BLaER1 treated with 17β-estradiol and CSF1 and Interleukin-3, amounts not matched to agents 10 nM and 100 nM (cell line): ENCODE data around the gene CDHR4.
"Not testable (repeated sequence)": the region's sequence is repeated elsewhere in the genome, so short reads cannot be mapped to it uniquely, and the experiment has no call there.

Source experiments
- H3K27ac ChIP-seq, 11 experiments: shearing (Covaris generic); formaldehyde crosslinking; 2 replicates each; pipeline ENCODE4 v1.8.1; 2022
- H3K27me3 ChIP-seq, 11 experiments: shearing (Covaris generic); formaldehyde crosslinking; 2 replicates each; pipeline ENCODE4 v1.8.1; 2022
- H3K36me3 ChIP-seq, 11 experiments: shearing (Covaris generic); formaldehyde crosslinking; 2 replicates each; pipeline ENCODE4 v1.8.1; 2022
- H3K4me1 ChIP-seq, 10 experiments: shearing (Covaris generic); formaldehyde crosslinking; 2 replicates each; pipeline ENCODE4 v1.8.1; 2022
- H3K4me2 ChIP-seq, 11 experiments: shearing (Covaris generic); formaldehyde crosslinking; 2 replicates each; pipeline ENCODE4 v1.8.1; 2022
- H3K4me3 ChIP-seq, 10 experiments: shearing (Covaris generic); formaldehyde crosslinking; 2 replicates each; pipeline ENCODE4 v1.8.1; 2022
- H3K9ac ChIP-seq, 11 experiments: shearing (Covaris generic); formaldehyde crosslinking; 2 replicates each; pipeline ENCODE4 v1.8.1; 2022
- H3K9me3 ChIP-seq, 11 experiments: shearing (Covaris generic); formaldehyde crosslinking; replicated peaks in 1 of 11; 2 replicates each; pipeline ENCODE4 v1.8.1; 2022
- H4K20me1 ChIP-seq, 11 experiments: shearing (Covaris generic); formaldehyde crosslinking; 2 replicates each; pipeline ENCODE4 v1.8.1; 2022
- Cebpa-rat ChIP-seq, 11 experiments: shearing (Covaris generic); IDR thresholded peaks; 2 replicates each; pipeline ENCODE4 v1.8.1; 2022

The CDHR4 gene

GRCh38 chr3:49779358-49780079 is 20.2 kb downstream of the CDHR4 start:
- peaks cover 64 to 99% (median 90%) of the 10 kb centered on the region in 11 experiments for H3K36me3 ChIP-seq
- no peak overlapping the region for H3K9ac ChIP-seq
- TF ChIP-seq Cebpa-rat (IDR thresholded peaks at IDR 0.05): no peak
- peaks cover 64 to 100% (median 92%) of the 10 kb centered on the region in 11 experiments; a peak in 21 of 22 replicates for H4K20me1 ChIP-seq
- peaks cover 13 to 52% (median 23%) of the 10 kb centered on the region in 10 experiments for H3K4me1 ChIP-seq
- H3K4me3 ChIP-seq: no peak overlapping the region
- H3K27me3 ChIP-seq: no peaks in the 10 kb centered on the region
- H3K27ac ChIP-seq: no peak overlapping the region
- no peaks in the 10 kb centered on the region for H3K9me3 ChIP-seq
- peak overlapping the region in 1 of 11 experiments; percentile 17; a peak in 2 of 22 replicates for H3K4me2 ChIP-seq

GRCh38 chr3:49776101-49776500 is 23.6 kb downstream of the CDHR4 start:
- H3K9me3 ChIP-seq, H3K4me3 ChIP-seq, H3K27ac ChIP-seq, H3K27me3 ChIP-seq, H3K4me2 ChIP-seq, H3K9ac ChIP-seq: not testable (repeated sequence)
- peaks cover 43 to 87% (median 69%) of the 10 kb centered on the region in 11 experiments for H3K36me3 ChIP-seq
- peaks cover 84 to 100% (median 100%) of the 10 kb centered on the region in 11 experiments; a peak in 21 of 22 replicates for H4K20me1 ChIP-seq
- peaks cover 1 to 21% (median 9%) of the 10 kb centered on the region in 10 experiments; a peak in 18 of 20 replicates for H3K4me1 ChIP-seq

- Histone ChIP-seq H3K27me3 (no peaks in the 10 kb centered on the region), H3K9ac (no peak overlapping the region), H3K4me2 (no peak overlapping the region), H3K9me3 (no peaks in the 10 kb centered on the region), H4K20me1 (peaks cover 84 to 100% (median 100%) of the 10 kb centered on the region in 11 experiments), H3K4me1 (peaks cover 0 to 15% (median 3%) of the 10 kb centered on the region in 10 experiments; a peak in 13 of 20 replicates), H3K36me3 (peaks cover 45 to 87% (median 70%) of the 10 kb centered on the region in 11 experiments), H3K27ac (no peak overlapping the region), H3K4me3 (no peak overlapping the region)
- no peak for TF ChIP-seq Cebpa-rat (IDR thresholded peaks at IDR 0.05)
These were observed 24.1 kb downstream of the CDHR4 start for GRCh38 chr3:49775538-49775937.

GRCh38 chr3:49772703-49773102 is 27.0 kb downstream of the CDHR4 start:
- Histone ChIP-seq H3K9me3 (no peaks in the 10 kb centered on the region), H4K20me1 (peaks cover 87 to 100% (median 100%) of the 10 kb centered on the region in 11 experiments), H3K27me3 (no peaks in the 10 kb centered on the region), H3K36me3 (peaks cover 51 to 83% (median 68%) of the 10 kb centered on the region in 11 experiments), H3K9ac (no peak overlapping the region), H3K27ac (no peak overlapping the region), H3K4me3 (no peak overlapping the region), H3K4me2 (no peak overlapping the region), H3K4me1 (no peaks in the 10 kb centered on the region)
- TF ChIP-seq Cebpa-rat (IDR thresholded peaks at IDR 0.05): no peak

- peaks cover 86 to 100% (median 100%) of the 10 kb centered on the region in 11 experiments for H4K20me1 ChIP-seq
- no peak overlapping the region for H3K4me3 ChIP-seq
- H3K36me3 ChIP-seq: peaks cover 38 to 72% (median 63%) of the 10 kb centered on the region in 11 experiments
- no peak overlapping the region for H3K4me2 ChIP-seq
- no peaks in the 10 kb centered on the region for H3K4me1 ChIP-seq
- H3K27ac ChIP-seq: no peak overlapping the region
- no peaks in the 10 kb centered on the region for H3K27me3 ChIP-seq
- no peak for TF ChIP-seq Cebpa-rat (IDR thresholded peaks at IDR 0.05)
- H3K9me3 ChIP-seq: no peaks in the 10 kb centered on the region
- H3K9ac ChIP-seq: no peak overlapping the region
These were observed 28.2 kb downstream of the CDHR4 start for GRCh38 chr3:49771340-49771938.

- no peak overlapping the region for H3K27ac ChIP-seq
- H4K20me1 ChIP-seq: peaks cover 86 to 100% (median 100%) of the 10 kb centered on the region in 11 experiments
- no peak overlapping the region for H3K4me3 ChIP-seq
- TF ChIP-seq Cebpa-rat (IDR thresholded peaks at IDR 0.05): no peak
- H3K27me3 ChIP-seq: no peaks in the 10 kb centered on the region
- no peaks in the 10 kb centered on the region for H3K9me3 ChIP-seq
- H3K4me2 ChIP-seq: no peak overlapping the region
- peaks cover 37 to 72% (median 62%) of the 10 kb centered on the region in 11 experiments for H3K36me3 ChIP-seq
- H3K4me1 ChIP-seq: no peaks in the 10 kb centered on the region
- H3K9ac ChIP-seq: no peak overlapping the region
These were observed 29.7 kb downstream of the CDHR4 start for GRCh38 chr3:49769926-49770325.

GRCh38 chr3:49769286-49769915 is 30.3 kb downstream of the CDHR4 start:
- peaks cover 41 to 74% (median 66%) of the 10 kb centered on the region in 11 experiments for H3K36me3 ChIP-seq
- H3K4me1 ChIP-seq: no peaks in the 10 kb centered on the region
- H3K4me3 ChIP-seq: no peak overlapping the region
- H3K27me3 ChIP-seq: no peaks in the 10 kb centered on the region
- H3K27ac ChIP-seq: no peak overlapping the region
- no peak overlapping the region for H3K4me2 ChIP-seq
- no peak for TF ChIP-seq Cebpa-rat (IDR thresholded peaks at IDR 0.05)
- H3K9me3 ChIP-seq: no peaks in the 10 kb centered on the region
- H3K9ac ChIP-seq: no peak overlapping the region
- H4K20me1 ChIP-seq: peaks cover 88 to 100% (median 100%) of the 10 kb centered on the region in 11 experiments

- H3K4me3 ChIP-seq: no peak overlapping the region
- TF ChIP-seq Cebpa-rat (IDR thresholded peaks at IDR 0.05): no peak
- H3K4me1 ChIP-seq: peaks cover 0 to 15% (median 3%) of the 10 kb centered on the region in 10 experiments; a peak in 7 of 20 replicates
- no peak overlapping the region for H3K4me2 ChIP-seq
- H3K27me3 ChIP-seq: no peaks in the 10 kb centered on the region
- peaks cover 42 to 96% (median 60%) of the 10 kb centered on the region in 11 experiments for H3K36me3 ChIP-seq
- peaks cover 79 to 100% (median 99%) of the 10 kb centered on the region in 11 experiments for H4K20me1 ChIP-seq
- no peak overlapping the region for H3K27ac ChIP-seq
- no peaks in the 10 kb centered on the region for H3K9me3 ChIP-seq
- H3K9ac ChIP-seq: no peak overlapping the region
These were observed 35.7 kb downstream of the CDHR4 start for GRCh38 chr3:49763981-49764380.

GRCh38 chr3:49761661-49762060 is 38.0 kb downstream of the CDHR4 start:
- Histone ChIP-seq H3K27ac (no peak overlapping the region), H3K9me3 (no peaks in the 10 kb centered on the region), H3K36me3 (peaks cover 36 to 90% (median 49%) of the 10 kb centered on the region in 11 experiments), H3K4me2 (no peak overlapping the region), H3K4me3 (no peak overlapping the region), H3K27me3 (no peaks in the 10 kb centered on the region), H4K20me1 (peaks cover 83 to 100% (median 99%) of the 10 kb centered on the region in 11 experiments), H3K4me1 (peaks cover 6 to 15% (median 8%) of the 10 kb centered on the region in 10 experiments; a peak in 12 of 20 replicates), H3K9ac (no peak overlapping the region)
- TF ChIP-seq Cebpa-rat (IDR thresholded peaks at IDR 0.05): no peak
